Measurements from ENCODE around the gene DNM3.

The DNM3 gene

GRCh38 chr1:172447641-172448040 lies 606.3 kb downstream of the DNM3 start:
- no peak for DNase-seq

GRCh38 chr1:172448995-172449584 lies 607.8 kb downstream of the DNM3 start:
- DNase-seq = no peak

- DNase-seq = peak; percentile 56
Measured at GRCh38 chr1:172449585-172450523, 608.6 kb downstream of the DNM3 start.

- DNase-seq = no peak
Measured at GRCh38 chr1:172450524-172450885, 609.2 kb downstream of the DNM3 start.

- DNase-seq = peak; percentile 14
Measured at GRCh38 chr1:172451002-172451443, 609.7 kb downstream of the DNM3 start.

- DNase-seq = no peak
Measured at GRCh38 chr1:172452536-172453152, 611.3 kb downstream of the DNM3 start.

- no peak for DNase-seq
Measured at GRCh38 chr1:172453153-172453545, 611.9 kb downstream of the DNM3 start.

GRCh38 chr1:172453607-172454006 lies 612.3 kb downstream of the DNM3 start:
- DNase-seq = no peak

- no peak for DNase-seq
Measured at GRCh38 chr1:172455451-172455850, 614.2 kb downstream of the DNM3 start.

- no peak for DNase-seq
Measured at GRCh38 chr1:172456344-172456769, 615.1 kb downstream of the DNM3 start.

- DNase-seq = no peak
Measured at GRCh38 chr1:172457479-172458130, 616.3 kb downstream of the DNM3 start.

- DNase-seq = peak; percentile 24
Measured at GRCh38 chr1:172460177-172460576, 618.9 kb downstream of the DNM3 start.

GRCh38 chr1:172460887-172461315 lies 619.6 kb downstream of the DNM3 start:
- no peak for DNase-seq
